Loucy (cell line): ENCODE measurements around the gene TSFM.

Experiments
- H2AFZ ChIP-seq: fragments of 200-600 bp; sonication (generic); 2 replicates; pipeline ENCODE4 v1.6.0; 2016; ENCODE audit warnings: antibody characterized with exemption, mild to moderate bottlenecking, low read length, moderate library complexity
- H3F3A ChIP-seq: fragments of 200-600 bp; 2 replicates; pipeline ENCODE4 v1.6.0; 2016; ENCODE audit warnings: antibody characterized with exemption, low read depth, mild to moderate bottlenecking
- H3K27me3 ChIP-seq: fragments of 200-600 bp; sonication (generic); 2 replicates; pipeline ENCODE4 v1.6.1; 2014; ENCODE audit warnings: low read length, mild to moderate bottlenecking; ENCODE audit not compliant: insufficient read depth, poor library complexity, severe bottlenecking
- H3K36me3 ChIP-seq: fragments of 200-600 bp; sonication (generic); 2 replicates; pipeline ENCODE4 v1.6.1; 2016; ENCODE audit warnings: low read length; ENCODE audit not compliant: insufficient read depth
- H3K4me1 ChIP-seq: fragments of 200-600 bp; sonication (generic); 2 replicates; pipeline ENCODE4 v1.5.1; 2014; ENCODE audit warnings: low read length, mild to moderate bottlenecking; ENCODE audit not compliant: insufficient read depth, poor library complexity, severe bottlenecking
- H3K4me2 ChIP-seq: fragments of 200-600 bp; sonication (generic); 2 replicates; pipeline ENCODE4 v1.6.0; 2014; ENCODE audit warnings: antibody characterized with exemption, low read length, low read depth, mild to moderate bottlenecking; ENCODE audit not compliant: poor library complexity, severe bottlenecking
- H3K4me3 ChIP-seq: fragments of 200-600 bp; sonication (generic); 2 replicates; pipeline ENCODE4 v1.5.1; 2014; ENCODE audit warnings: low read length, mild to moderate bottlenecking, mixed read lengths; ENCODE audit not compliant: poor library complexity, severe bottlenecking
- H3K79me2 ChIP-seq: fragments of 200-600 bp; sonication (generic); 2 replicates; pipeline ENCODE4 v1.6.1; 2014; ENCODE audit warnings: low read length; ENCODE audit not compliant: insufficient read depth
- H3K9ac ChIP-seq: fragments of 200-600 bp; sonication (generic); 2 replicates; pipeline ENCODE4 v1.6.0; 2014; ENCODE audit warnings: mild to moderate bottlenecking, low read depth, low read length, moderate library complexity; ENCODE audit not compliant: poor library complexity, severe bottlenecking
- H3K9me2 ChIP-seq: fragments of 200-600 bp; sonication (generic); replicated peaks from 2 replicates; pipeline ENCODE4 v1.6.1; 2016; ENCODE audit warnings: low read depth, low read length, mixed read lengths
- H3K9me3 ChIP-seq: fragments of 200-600 bp; sonication (generic); 2 replicates; pipeline ENCODE4 v1.6.1; 2014; ENCODE audit warnings: mild to moderate bottlenecking, antibody characterized with exemption, low read length, low read depth; ENCODE audit not compliant: insufficient read depth
- H4K20me1 ChIP-seq: fragments of 200-600 bp; sonication (generic); 2 replicates; pipeline ENCODE4 v1.6.0; 2014; ENCODE audit warnings: antibody characterized with exemption, low read length, mild to moderate bottlenecking; ENCODE audit not compliant: insufficient read depth, poor library complexity, severe bottlenecking
- CTCF ChIP-seq: fragments of 200-600 bp; sonication (generic); conservative IDR thresholded peaks from 2 replicates; pipeline ENCODE4 v1.5.1; 2014; ENCODE audit warnings: mild to moderate bottlenecking, antibody characterized with exemption, low read length
- EZH2phosphoT487 ChIP-seq: fragments of 200-600 bp; IDR thresholded peaks from 2 replicates; pipeline ENCODE4 v1.6.1; 2018; ENCODE audit warnings: antibody characterized with exemption, mild to moderate bottlenecking, moderate library complexity, borderline replicate concordance

TSFM gene

GRCh38 chr12:57846577-57847319 is 64.2 kb downstream of the TSFM start, which contains the start of gene CTDSP2:
Gene CTDSP2 (minus strand): TSS chr12:57846729. CDS start chr12:57846435, 294 bp downstream.
- Histone ChIP-seq H3F3A (no peaks in the 10 kb centered on the region), H3K9me3 (no peaks in the 10 kb centered on the region), H3K4me2 (peak within 1 kb of the TSS; percentile 83), H3K79me2 (peaks cover 47% of the 10 kb centered on the region), H3K4me3 (peak within 1 kb of the TSS; percentile 97), H3K9ac (peak within 1 kb of the TSS; percentile 93), H4K20me1 (peaks cover 35% of the 10 kb centered on the region), H2AFZ (peak within 1 kb of the TSS; percentile 89), H3K9me2 (no peaks in the 10 kb centered on the region), H3K27me3 (no peaks in the 10 kb centered on the region), H3K4me1 (peaks cover 45% of the 10 kb centered on the region), H3K36me3 (no peaks in the 10 kb centered on the region)
- TF ChIP-seq CTCF (no peak), EZH2phosphoT487 (no peak)
